GM13976 (cell line): ENCODE results near the gene CALN1.

Experiments
- DNase-seq: peaks from one replicate; pipeline ENCODE4 v3.0.0; 2012; ENCODE audit warnings: low spot score
- in situ Hi-C: fragments of 300-500 bp; cut with MboI; formaldehyde crosslinking; loops from one replicate; pipeline ENCODE4 v1.12.0; 2022; ENCODE audit warnings: low sequenced_read_pairs, mixed read lengths, inconsistent platforms; ENCODE audit not compliant: unreplicated experiment
- TF ChIP-seq, protein P1 (sequence below): IDR thresholded peaks from 2 replicates; pipeline ENCODE4 v1.5.1; 2012; ENCODE audit warnings: borderline replicate concordance, mild to moderate bottlenecking; ENCODE audit not compliant: insufficient read depth; ENCODE audit errors: extremely low read depth, missing control alignments, control extremely low read depth

The CALN1 gene

DNA sequence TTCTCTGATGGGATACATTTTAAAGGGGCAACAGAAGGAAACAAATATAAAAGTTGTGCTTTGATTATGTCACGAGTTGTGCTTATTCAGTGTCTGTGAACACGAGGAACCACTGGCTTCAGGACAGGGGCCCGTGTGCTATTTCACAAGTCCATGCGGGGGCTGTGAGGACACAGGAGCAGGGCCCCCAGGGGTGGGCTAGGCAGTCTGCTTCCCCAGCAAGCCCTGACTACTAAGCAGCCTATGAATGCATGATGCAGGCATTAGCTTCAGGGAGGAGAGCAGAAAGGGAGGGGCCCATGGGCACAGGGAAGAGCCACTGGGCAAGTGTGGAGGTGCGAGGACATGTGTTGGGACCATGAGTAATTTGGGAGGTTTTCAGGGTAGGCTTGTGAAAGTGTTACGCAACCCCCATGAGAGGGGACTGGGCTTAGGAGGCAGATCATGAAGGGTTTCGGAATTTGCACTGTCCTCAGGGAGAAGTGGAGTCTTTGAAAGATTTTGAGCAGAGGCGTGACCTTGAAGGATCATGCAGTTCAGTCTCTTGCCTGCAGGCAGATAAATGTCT is 424.9 kb downstream of the CALN1 start:
- TF ChIP-seq, protein P1, sequence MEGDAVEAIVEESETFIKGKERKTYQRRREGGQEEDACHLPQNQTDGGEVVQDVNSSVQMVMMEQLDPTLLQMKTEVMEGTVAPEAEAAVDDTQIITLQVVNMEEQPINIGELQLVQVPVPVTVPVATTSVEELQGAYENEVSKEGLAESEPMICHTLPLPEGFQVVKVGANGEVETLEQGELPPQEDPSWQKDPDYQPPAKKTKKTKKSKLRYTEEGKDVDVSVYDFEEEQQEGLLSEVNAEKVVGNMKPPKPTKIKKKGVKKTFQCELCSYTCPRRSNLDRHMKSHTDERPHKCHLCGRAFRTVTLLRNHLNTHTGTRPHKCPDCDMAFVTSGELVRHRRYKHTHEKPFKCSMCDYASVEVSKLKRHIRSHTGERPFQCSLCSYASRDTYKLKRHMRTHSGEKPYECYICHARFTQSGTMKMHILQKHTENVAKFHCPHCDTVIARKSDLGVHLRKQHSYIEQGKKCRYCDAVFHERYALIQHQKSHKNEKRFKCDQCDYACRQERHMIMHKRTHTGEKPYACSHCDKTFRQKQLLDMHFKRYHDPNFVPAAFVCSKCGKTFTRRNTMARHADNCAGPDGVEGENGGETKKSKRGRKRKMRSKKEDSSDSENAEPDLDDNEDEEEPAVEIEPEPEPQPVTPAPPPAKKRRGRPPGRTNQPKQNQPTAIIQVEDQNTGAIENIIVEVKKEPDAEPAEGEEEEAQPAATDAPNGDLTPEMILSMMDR, result no peak
- DNase-seq, result no peak
- in situ Hi-C loops, result no loop called here

GRCh38 chr7:71984348-71984747 is 427.8 kb downstream of the CALN1 start:
- TF ChIP-seq, protein P1, result no peak
- no peak for DNase-seq
- in situ Hi-C loops, result no loop called here

GRCh38 chr7:71982851-71983250 is 429.3 kb downstream of the CALN1 start:
- in situ Hi-C loops, result no loop called here
- TF ChIP-seq, protein P1, result no peak
- DNase-seq, result no peak

- in situ Hi-C loops, result no loop called here
- TF ChIP-seq, protein P1, result no peak
- DNase-seq, result no peak
These were observed 435.5 kb downstream of the CALN1 start for GRCh38 chr7:71976645-71977044.

- in situ Hi-C loops, result no loop called here
- no peak for DNase-seq
- TF ChIP-seq, protein P1, result no peak
These were observed 437.5 kb downstream of the CALN1 start for GRCh38 chr7:71974611-71975010.

DNA sequence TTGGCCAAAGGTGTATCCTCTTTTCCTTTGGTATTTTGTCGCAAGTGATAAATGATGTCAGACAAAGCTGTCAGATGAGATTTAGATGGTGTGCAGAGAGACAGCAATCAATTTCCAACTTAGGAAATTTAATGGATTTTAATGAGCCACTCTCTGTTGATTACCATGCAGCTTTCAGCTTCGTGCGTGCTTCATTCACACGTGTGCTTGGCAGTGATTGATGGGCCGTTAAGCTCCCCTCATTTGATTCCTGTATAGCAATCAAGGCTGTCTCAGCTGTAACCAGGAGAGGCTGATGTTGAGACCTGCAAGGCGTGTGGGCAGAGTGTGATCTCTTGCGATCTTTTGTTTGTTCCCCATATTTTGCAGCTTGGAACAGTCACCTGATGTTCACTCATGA is 439.6 kb downstream of the CALN1 start:
- no peak for DNase-seq
- in situ Hi-C loops, result no loop called here
- TF ChIP-seq, protein P1, result no peak
